ENCODE measurements around the gene NAA30. TPM values are rescaled to one million over a fixed set of nuclear protein-coding genes. Genes with fewer than 3 reads are reported as not detected.

NAA30 gene
- total and polyA plus RNA-seq, 2 experiments from 2014 or later = 14.3 to 23.9 TPM

DNA sequence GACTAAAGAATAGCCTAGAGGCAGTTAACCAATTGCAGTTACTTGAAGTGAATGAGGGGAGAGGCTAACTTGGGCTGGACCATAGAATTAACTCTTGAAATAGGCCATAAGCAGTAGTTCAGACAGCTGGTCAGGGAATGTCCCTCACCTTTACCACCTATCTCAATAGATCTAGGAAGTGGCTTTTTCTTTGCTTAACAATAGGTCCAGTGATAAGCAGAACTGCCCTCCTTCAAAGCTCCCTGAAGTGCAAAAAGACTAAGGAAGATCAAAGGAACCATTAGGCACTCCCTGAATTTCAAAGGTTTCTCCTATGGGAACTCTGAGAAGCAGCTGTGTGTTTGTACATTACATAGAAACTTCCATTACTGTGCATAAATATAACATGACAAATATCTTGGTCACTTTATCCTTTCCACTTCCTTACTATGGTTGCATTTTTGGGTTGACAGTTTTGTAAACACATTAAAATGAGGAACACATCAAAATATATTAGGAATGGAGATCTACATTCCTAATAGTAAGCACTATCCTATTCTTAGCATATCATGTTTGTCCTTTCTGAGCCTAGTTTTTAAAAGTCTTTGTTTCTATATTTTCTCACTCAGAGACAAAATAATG lies 7.2 kb upstream of the NAA30 start:
- no peaks in the 10 kb centered on the region for H3K9me2 ChIP-seq (ENCODE audit: insufficient read depth)
- no peaks in the 10 kb centered on the region for H4K20me1 ChIP-seq (ENCODE audit: insufficient read depth)
- no peak for DNase-seq
- in situ Hi-C loops (cut with MboI) = no loop called here
- no peak overlapping the region for H3K4me2 ChIP-seq (ENCODE audit: unreplicated experiment)
- H3K79me2 ChIP-seq (ENCODE audit: insufficient read depth) = no peaks in the 10 kb centered on the region
- no peaks in the 10 kb centered on the region for H3K27me3 ChIP-seq (replicated peaks; ENCODE audit: insufficient read depth)
- TF ChIP-seq EZH2 (IDR thresholded peaks at IDR 0.05; ENCODE audit: insufficient read depth, poor library complexity, severe bottlenecking) = no peak
- no peak for TF ChIP-seq EZH2phosphoT487 (IDR thresholded peaks at IDR 0.05; ENCODE audit: insufficient read depth, low read depth)
- H2AFZ ChIP-seq = peak overlapping the region; percentile 20; the same call in 1 of the 2 replicates
- no peak overlapping the region for H3K9ac ChIP-seq
- no peaks in the 10 kb centered on the region for H3K36me3 ChIP-seq (ENCODE audit: low read depth)
- H3K9me3 ChIP-seq (ENCODE audit: low read depth) = no peaks in the 10 kb centered on the region
- peaks cover 23% of the 10 kb centered on the region for H3K4me1 ChIP-seq (ENCODE audit: insufficient read depth)
- no peak overlapping the region for H3K4me3 ChIP-seq
- peaks cover 17% of the 10 kb centered on the region for H3F3A ChIP-seq (ENCODE audit: insufficient read depth)
- H3K27ac ChIP-seq = peak overlapping the region; percentile 47

DNA sequence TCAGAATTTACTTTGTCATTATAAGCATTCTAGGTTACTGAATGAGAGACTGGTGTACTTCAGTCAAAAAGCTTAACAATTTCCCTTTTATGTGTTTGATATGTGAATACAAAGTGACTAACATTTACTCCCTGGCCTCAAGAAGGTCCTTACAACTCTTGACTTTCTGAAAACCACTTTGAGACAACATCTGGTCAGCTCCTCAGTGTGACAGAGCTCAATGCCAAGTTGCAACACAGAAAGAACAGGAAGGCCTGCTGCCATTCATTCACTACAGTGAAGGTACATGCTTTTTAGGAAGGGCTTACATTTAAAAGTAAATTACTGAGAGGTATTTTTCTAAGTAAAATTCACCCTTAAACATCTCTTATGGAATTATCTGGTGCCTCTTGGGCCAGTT lies 2.3 kb upstream of the NAA30 start:
- Histone ChIP-seq H3K4me1 (ENCODE audit: insufficient read depth) (peaks cover 15% of the 10 kb centered on the region), H3K9me2 (ENCODE audit: insufficient read depth) (no peaks in the 10 kb centered on the region), H3K27me3 (replicated peaks; ENCODE audit: insufficient read depth) (no peaks in the 10 kb centered on the region), H3K4me2 (ENCODE audit: unreplicated experiment) (no peak overlapping the region), H3K9me3 (ENCODE audit: low read depth) (no peaks in the 10 kb centered on the region), H3K36me3 (ENCODE audit: low read depth) (no peaks in the 10 kb centered on the region), H3K9ac (no peak overlapping the region), H3K79me2 (ENCODE audit: insufficient read depth) (peaks cover 24% of the 10 kb centered on the region), H3K4me3 (no peak overlapping the region), H3K27ac (no peak overlapping the region), H3F3A (ENCODE audit: insufficient read depth) (no peaks in the 10 kb centered on the region), H4K20me1 (ENCODE audit: insufficient read depth) (no peaks in the 10 kb centered on the region; the same call in 1 of the 2 replicates), H2AFZ (0 out of 2 replicates have a peak overlapping the region, but pooled peaks have one; percentile 7)
- no peak for TF ChIP-seq EZH2phosphoT487 (IDR thresholded peaks at IDR 0.05; ENCODE audit: insufficient read depth, low read depth)
- no peak for TF ChIP-seq EZH2 (IDR thresholded peaks at IDR 0.05; ENCODE audit: insufficient read depth, poor library complexity, severe bottlenecking)
- in situ Hi-C loops (cut with MboI) = no loop called here
- no peak for DNase-seq

GRCh38 chr14:57389646-57390036 lies 745 bp upstream of the NAA30 start:
- DNase-seq = no peak
- Histone ChIP-seq H2AFZ (peak overlapping the region; percentile 98), H3K4me3 (peak overlapping the region; percentile 82), H3K9me2 (ENCODE audit: insufficient read depth) (no peaks in the 10 kb centered on the region), H3K79me2 (ENCODE audit: insufficient read depth) (peaks cover 40% of the 10 kb centered on the region), H3K27ac (peak overlapping the region; percentile 55), H3K27me3 (replicated peaks; ENCODE audit: insufficient read depth) (no peaks in the 10 kb centered on the region), H3K4me2 (ENCODE audit: unreplicated experiment) (peak overlapping the region; percentile 90), H3F3A (ENCODE audit: insufficient read depth) (no peaks in the 10 kb centered on the region), H3K9ac (peak overlapping the region; percentile 82), H4K20me1 (ENCODE audit: insufficient read depth) (no peaks in the 10 kb centered on the region; the same call in 1 of the 2 replicates), H3K36me3 (ENCODE audit: low read depth) (no peaks in the 10 kb centered on the region), H3K4me1 (ENCODE audit: insufficient read depth) (peaks cover 24% of the 10 kb centered on the region), H3K9me3 (ENCODE audit: low read depth) (no peaks in the 10 kb centered on the region)
- in situ Hi-C loops (cut with MboI) = no loop called here
- 36 to 38% methylated on average over 5 of the region's 5 CpGs for WGBS, 2 experiments (ENCODE audit: low coverage in 1 of 2, low lambda C conversion rate in 2 of 2, missing lambda C conversion rate in 2 of 2)
- TF ChIP-seq EZH2 (IDR thresholded peaks at IDR 0.05; ENCODE audit: insufficient read depth, poor library complexity, severe bottlenecking) (no peak), EZH2phosphoT487 (IDR thresholded peaks at IDR 0.05; ENCODE audit: insufficient read depth, low read depth) (no peak)

GRCh38 chr14:57390806-57391516 lies 575 bp downstream of the NAA30 start:
- no peaks in the 10 kb centered on the region for H3K27me3 ChIP-seq (replicated peaks; ENCODE audit: insufficient read depth)
- peak overlapping the region; percentile 55 for H3K27ac ChIP-seq
- H3K4me3 ChIP-seq = peak overlapping the region; percentile 82
- H3K9ac ChIP-seq = peak overlapping the region; percentile 82
- no peaks in the 10 kb centered on the region for H3K9me3 ChIP-seq (ENCODE audit: low read depth)
- 1 to 2% methylated on average over 59 to 71 of the region's 71 CpGs for WGBS, 2 experiments (ENCODE audit: low coverage in 1 of 2, low lambda C conversion rate in 2 of 2, missing lambda C conversion rate in 2 of 2)
- peaks cover 53% of the 10 kb centered on the region for H3K79me2 ChIP-seq (ENCODE audit: insufficient read depth)
- H2AFZ ChIP-seq = peak overlapping the region; percentile 98
- H3K36me3 ChIP-seq (ENCODE audit: low read depth) = no peaks in the 10 kb centered on the region
- H3K9me2 ChIP-seq (ENCODE audit: insufficient read depth) = no peaks in the 10 kb centered on the region
- peaks cover 33% of the 10 kb centered on the region for H3K4me1 ChIP-seq (ENCODE audit: insufficient read depth)
- DNase-seq = peak; percentile 71
- H4K20me1 ChIP-seq (ENCODE audit: insufficient read depth) = no peaks in the 10 kb centered on the region; the same call in 1 of the 2 replicates
- TF ChIP-seq EZH2phosphoT487 (IDR thresholded peaks at IDR 0.05; ENCODE audit: insufficient read depth, low read depth) (no peak), EZH2 (IDR thresholded peaks at IDR 0.05; ENCODE audit: insufficient read depth, poor library complexity, severe bottlenecking) (no peak)
- in situ Hi-C loops (cut with MboI) = no loop called here
- no peaks in the 10 kb centered on the region for H3F3A ChIP-seq (ENCODE audit: insufficient read depth)
- H3K4me2 ChIP-seq (ENCODE audit: unreplicated experiment) = peak overlapping the region; percentile 90

Measured in GM23248 (cell line).